Lung (tissue), 12 donors: ENCODE data around the gene RPS14. TPM values are rescaled to one million over a fixed set of nuclear protein-coding genes. Genes with fewer than 3 reads are reported as not detected.

Experiments used
- ATAC-seq: fragments of 200-7000 bp; cut with Tn5 transposase; one replicate; pipeline ENCODE4 v1.9.1; 2020; ENCODE audit warnings: moderate number of reproducible peaks; ENCODE audit not compliant: insufficient read depth, low FRiP score
- DNase-seq, 3 donors: peaks; one replicate each; pipeline ENCODE4 v3.0.0-alpha.2; 2013 to 2017
- H3K27ac ChIP-seq, 2 donors: one replicate each; pipeline ENCODE4 v1.5.1; 2013; ENCODE audit warnings: mild to moderate bottlenecking in 2 of 2, moderate library complexity in 2 of 2, control low read depth in 1 of 2, inconsistent platforms in 1 of 2, low read depth in 1 of 2, low read length in 1 of 2
- H3K27me3 ChIP-seq, 3 donors: one replicate each; pipeline ENCODE4 v1.5.1; 2013; ENCODE audit warnings: low read length in 2 of 3; ENCODE audit not compliant: control insufficient read depth in 3 of 3, insufficient read depth in 3 of 3
- H3K36me3 ChIP-seq, 4 donors: one replicate each; pipeline ENCODE4 v1.5.1; 2013; ENCODE audit warnings: low read length in 4 of 4, mild to moderate bottlenecking in 1 of 4, moderate library complexity in 1 of 4; ENCODE audit not compliant: control insufficient read depth in 4 of 4, insufficient read depth in 4 of 4
- H3K4me1 ChIP-seq, 5 donors: one replicate each; pipeline ENCODE4 v1.5.1; 2013; ENCODE audit warnings: low read length in 5 of 5, mild to moderate bottlenecking in 2 of 5, moderate library complexity in 1 of 5; ENCODE audit not compliant: control insufficient read depth in 5 of 5, insufficient read depth in 5 of 5
- H3K4me3 ChIP-seq: one replicate; pipeline ENCODE4 v1.5.1; 2013; ENCODE audit warnings: mild to moderate bottlenecking, control low read depth, moderate library complexity
- H3K9ac ChIP-seq, 2 donors: one replicate each; pipeline ENCODE4 v1.5.1; 2013; ENCODE audit warnings: low read length in 2 of 2, control low read depth in 1 of 2; ENCODE audit not compliant: insufficient read depth in 1 of 2
- H3K9me3 ChIP-seq, 4 donors: one replicate each; pipeline ENCODE4 v1.5.1; 2013; ENCODE audit warnings: low read length in 3 of 4, mild to moderate bottlenecking in 1 of 4, moderate library complexity in 1 of 4; ENCODE audit not compliant: control insufficient read depth in 4 of 4, insufficient read depth in 3 of 4
- WGBS, 2 donors: extraction: QIAGEN DNeasy Blood & Tissue Kit; methylation state at CpG; one replicate each; pipeline ENCODE4 v1.1.7; 2013; 5-methylcytosine and 5-hydroxymethylcytosine counted together
- polyA plus RNA-seq, 2 donors: library from polyadenylated mRNA; stranded (reverse); fragments of 200-250 nt; gene quantifications; one replicate each; pipeline ENCODE4 v1.2.1, GENCODE V29; 2013
- total RNA-seq, 2 donors: library from RNA; depleted of rRNA in 1 of 2; stranded (reverse); fragments of >200 nt in 1 of 2; gene quantifications; one replicate each; pipeline ENCODE4 v1.2.1, GENCODE V29; 2014 to 2021
- TF ChIP-seq, protein P1 (sequence below): IDR thresholded peaks from 2 replicates; pipeline ENCODE4 v1.5.1; 2012; ENCODE audit warnings: mild to moderate bottlenecking; ENCODE audit errors: control extremely low read depth, extremely low read depth
- donor health status: control.
- donor health status: control.
- donor health status: Bipolar disorder and iron deficiency.
- donor health status: healthy.
- donor health status: DM: yes; HTN: yes; CAD: no.

RPS14 gene
- total and polyA plus RNA-seq, 4 donors, result 1,065 to 4,623 (median 2,452) TPM

GRCh38 chr5:150488519-150489359, 39.2 kb upstream of the RPS14 start:
- Histone ChIP-seq H3K9ac (peak overlapping the region in 1 of 2 donors; percentile 20), H3K4me1 (peaks cover 39 to 57% (median 47%) of the 10 kb centered on the region in 5 donors), H3K36me3 (peaks cover 0 to 7% (median 3%) of the 10 kb centered on the region in 4 donors), H3K27ac (peak overlapping the region; percentile 94 to 99), H3K9me3 (no peaks in the 10 kb centered on the region), H3K4me3 (no peak overlapping the region), H3K27me3 (no peaks in the 10 kb centered on the region)
- DNase-seq, result peak; percentile 84 to 92 (median 92)
- WGBS, 2 donors, result 16 to 20% methylated on average over 11 of the region's 11 CpGs
- peak; percentile 22 for ATAC-seq
- TF ChIP-seq, protein P1, sequence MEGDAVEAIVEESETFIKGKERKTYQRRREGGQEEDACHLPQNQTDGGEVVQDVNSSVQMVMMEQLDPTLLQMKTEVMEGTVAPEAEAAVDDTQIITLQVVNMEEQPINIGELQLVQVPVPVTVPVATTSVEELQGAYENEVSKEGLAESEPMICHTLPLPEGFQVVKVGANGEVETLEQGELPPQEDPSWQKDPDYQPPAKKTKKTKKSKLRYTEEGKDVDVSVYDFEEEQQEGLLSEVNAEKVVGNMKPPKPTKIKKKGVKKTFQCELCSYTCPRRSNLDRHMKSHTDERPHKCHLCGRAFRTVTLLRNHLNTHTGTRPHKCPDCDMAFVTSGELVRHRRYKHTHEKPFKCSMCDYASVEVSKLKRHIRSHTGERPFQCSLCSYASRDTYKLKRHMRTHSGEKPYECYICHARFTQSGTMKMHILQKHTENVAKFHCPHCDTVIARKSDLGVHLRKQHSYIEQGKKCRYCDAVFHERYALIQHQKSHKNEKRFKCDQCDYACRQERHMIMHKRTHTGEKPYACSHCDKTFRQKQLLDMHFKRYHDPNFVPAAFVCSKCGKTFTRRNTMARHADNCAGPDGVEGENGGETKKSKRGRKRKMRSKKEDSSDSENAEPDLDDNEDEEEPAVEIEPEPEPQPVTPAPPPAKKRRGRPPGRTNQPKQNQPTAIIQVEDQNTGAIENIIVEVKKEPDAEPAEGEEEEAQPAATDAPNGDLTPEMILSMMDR, result no peak

DNA sequence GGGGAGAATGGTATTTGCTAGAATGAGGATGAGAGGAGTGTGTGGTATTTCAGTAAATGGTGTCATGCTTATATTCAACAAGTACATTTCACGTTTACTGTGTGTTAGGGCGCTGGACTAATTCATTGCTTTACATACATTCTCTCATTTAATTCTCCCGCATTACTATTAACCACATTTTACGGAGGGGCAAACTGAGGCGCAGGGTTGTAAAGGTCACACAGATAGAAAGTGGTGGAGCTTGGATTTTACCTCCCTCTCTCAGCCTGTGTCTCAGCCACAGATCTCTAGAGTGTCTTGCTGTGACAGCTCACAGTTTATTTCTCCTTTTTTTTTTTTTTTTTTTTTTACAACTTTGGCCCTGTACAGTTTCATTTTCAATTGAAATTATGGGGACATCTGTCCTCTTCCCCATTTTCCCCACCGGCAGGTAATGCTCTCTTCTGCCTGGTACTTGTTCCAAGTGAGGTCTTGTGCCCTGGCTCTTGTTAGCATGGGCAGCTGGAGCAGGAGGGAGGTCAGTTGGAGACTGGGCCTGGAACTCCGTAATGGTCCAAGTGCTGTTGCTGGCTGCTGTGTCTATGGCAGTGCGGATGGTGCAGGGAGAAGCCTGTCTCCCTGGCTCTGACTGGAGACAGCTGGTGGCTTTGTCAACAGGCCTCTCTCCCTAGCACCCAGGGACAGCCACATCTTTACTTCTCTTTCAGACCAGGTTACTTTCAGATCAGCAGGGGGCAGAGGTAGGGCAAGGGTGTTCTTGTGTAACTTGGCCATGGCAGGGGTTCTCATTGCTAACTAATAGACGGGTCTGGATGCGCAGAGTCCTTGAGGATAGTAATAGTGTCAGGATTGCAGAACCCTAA, 37.9 kb upstream of the RPS14 start:
- Histone ChIP-seq H3K27ac (peak overlapping the region; percentile 97 to 99), H3K27me3 (no peaks in the 10 kb centered on the region), H3K36me3 (peaks cover 0 to 4% (median 2%) of the 10 kb centered on the region in 4 donors), H3K4me3 (peak overlapping the region; percentile 2), H3K4me1 (peaks cover 38 to 57% (median 43%) of the 10 kb centered on the region in 5 donors), H3K9me3 (no peaks in the 10 kb centered on the region), H3K9ac (peak overlapping the region; percentile 19 to 20)
- 29 to 39% methylated on average over 10 of the region's 10 CpGs for WGBS, 2 donors
- DNase-seq, result peak; percentile 58 to 81 (median 76)
- no peak for ATAC-seq
- TF ChIP-seq, protein P1, result no peak

GRCh38 chr5:150486402-150487198, 37.1 kb upstream of the RPS14 start:
- 1% methylated on average over 53 to 60 of the region's 60 CpGs for WGBS, 2 donors
- H3K27me3 ChIP-seq, result no peaks in the 10 kb centered on the region
- TF ChIP-seq, protein P1, result no peak
- peak overlapping the region; percentile 20 to 68 for H3K9ac ChIP-seq
- H3K4me3 ChIP-seq, result peak overlapping the region; percentile 72
- H3K36me3 ChIP-seq, result peaks cover 0 to 4% (median 0%) of the 10 kb centered on the region in 4 donors
- DNase-seq (peak; percentile 86 to 90 (median 90)), ATAC-seq (peak; percentile 9)
- H3K27ac ChIP-seq, result peak overlapping the region; percentile 97 to 99
- no peaks in the 10 kb centered on the region for H3K9me3 ChIP-seq
- H3K4me1 ChIP-seq, result peaks cover 29 to 54% (median 41%) of the 10 kb centered on the region in 5 donors
